Liver (tissue), 9 donors: ENCODE results near the gene CDH16. TPM values are rescaled to one million over a fixed set of nuclear protein-coding genes. Genes with fewer than 3 reads are reported as not detected.
A peak's percentile ranks its signal among the peaks of the same experiment; 100 is the strongest.

Experiments
- DNase-seq: peaks from one replicate; pipeline ENCODE4 v3.0.0-alpha.2; 2017; ENCODE audit warnings: low spot score
- H3K27ac ChIP-seq, 2 donors: one replicate each; pipeline ENCODE4 v1.7.0; 2013; ENCODE audit warnings: inconsistent platforms in 2 of 2, low read length in 2 of 2, control low read depth in 1 of 2, low read depth in 1 of 2, mild to moderate bottlenecking in 1 of 2
- H3K27me3 ChIP-seq, 4 donors: one replicate each; pipeline versions ENCODE4 v1.6.1 to v1.7.0; 2013; ENCODE audit warnings: low read length in 3 of 4, inconsistent platforms in 1 of 4, mild to moderate bottlenecking in 1 of 4, moderate library complexity in 1 of 4; ENCODE audit not compliant: control insufficient read depth in 4 of 4, insufficient read depth in 4 of 4
- H3K36me3 ChIP-seq, 4 donors: one replicate each; pipeline versions ENCODE4 v1.6.1 to v1.7.0; 2013; ENCODE audit warnings: low read length in 3 of 4, mild to moderate bottlenecking in 3 of 4, low read depth in 1 of 4, moderate library complexity in 1 of 4; ENCODE audit not compliant: control insufficient read depth in 4 of 4, insufficient read depth in 3 of 4
- H3K4me1 ChIP-seq, 4 donors: one replicate each; pipeline versions ENCODE4 v1.6.1 to v1.7.0; 2013; ENCODE audit warnings: low read length in 3 of 4, mild to moderate bottlenecking in 3 of 4, moderate library complexity in 1 of 4; ENCODE audit not compliant: control insufficient read depth in 4 of 4, insufficient read depth in 4 of 4
- H3K4me3 ChIP-seq, 3 donors: one replicate each; pipeline versions ENCODE4 v1.6.1 to v1.7.0; 2013; ENCODE audit warnings: low read length in 3 of 3, control low read depth in 1 of 3, low read depth in 1 of 3, mild to moderate bottlenecking in 1 of 3
- H3K9ac ChIP-seq, 2 donors: one replicate each; pipeline ENCODE4 v1.7.0; 2013; ENCODE audit warnings: low read length in 2 of 2, mild to moderate bottlenecking in 2 of 2, moderate library complexity in 2 of 2, control low read depth in 1 of 2, low read depth in 1 of 2
- H3K9me3 ChIP-seq, 4 donors: one replicate each; pipeline versions ENCODE4 v1.6.1 to v1.7.0; 2013; ENCODE audit warnings: low read length in 3 of 4; ENCODE audit not compliant: control insufficient read depth in 4 of 4
- EGR1 ChIP-seq, 2 donors: IDR thresholded peaks; 2 replicates each; pipeline ENCODE4 v1.6.1; 2016 to 2018; ENCODE audit warnings: antibody characterized with exemption in 2 of 2, low read depth in 2 of 2
- FOXA2 ChIP-seq: IDR thresholded peaks from 2 replicates; pipeline ENCODE4 v1.6.1; 2016; ENCODE audit warnings: antibody characterized with exemption
- GABPA ChIP-seq, 2 donors: IDR thresholded peaks in 1 of 2; conservative IDR thresholded peaks in 1 of 2; 2 replicates each; pipeline ENCODE4 v1.6.1; 2016; ENCODE audit warnings: antibody characterized with exemption in 2 of 2, mild to moderate bottlenecking in 1 of 2, moderate library complexity in 1 of 2
- HNF4A ChIP-seq, 2 donors: conservative IDR thresholded peaks; 2 replicates each; pipeline ENCODE4 v1.6.1; 2016; ENCODE audit warnings: antibody characterized with exemption in 2 of 2, mild to moderate bottlenecking in 2 of 2
- HNF4G ChIP-seq: IDR thresholded peaks from 2 replicates; pipeline ENCODE4 v1.6.1; 2016; ENCODE audit warnings: antibody characterized with exemption
- JUND ChIP-seq, 2 donors: IDR thresholded peaks; 2 replicates each; pipeline ENCODE4 v1.6.1; 2016; ENCODE audit warnings: antibody characterized with exemption in 2 of 2
- NR2F2 ChIP-seq: IDR thresholded peaks from 2 replicates; pipeline ENCODE4 v1.6.1; 2016; ENCODE audit warnings: antibody characterized with exemption
- RAD21 ChIP-seq, 2 donors: IDR thresholded peaks; 2 replicates each; pipeline ENCODE4 v1.6.1; 2016; ENCODE audit warnings: antibody characterized with exemption in 2 of 2, mild to moderate bottlenecking in 2 of 2
- REST ChIP-seq: IDR thresholded peaks from 2 replicates; pipeline ENCODE4 v1.6.1; 2016; ENCODE audit warnings: antibody characterized with exemption, mild to moderate bottlenecking
- RXRA ChIP-seq, 2 donors: IDR thresholded peaks; 2 replicates each; pipeline ENCODE4 v1.6.1; 2017 to 2018; ENCODE audit warnings: antibody characterized with exemption in 2 of 2, mild to moderate bottlenecking in 1 of 2
- SP1 ChIP-seq: IDR thresholded peaks from 2 replicates; pipeline ENCODE4 v1.6.1; 2018; ENCODE audit warnings: antibody characterized with exemption, mild to moderate bottlenecking
- TAF1 ChIP-seq: conservative IDR thresholded peaks from 2 replicates; pipeline ENCODE4 v1.6.1; 2016; ENCODE audit warnings: antibody characterized with exemption, mild to moderate bottlenecking
- YY1 ChIP-seq: IDR thresholded peaks from 2 replicates; pipeline ENCODE4 v1.6.1; 2016; ENCODE audit warnings: antibody characterized with exemption, mild to moderate bottlenecking
- WGBS: extraction: QIAGEN DNeasy Blood & Tissue Kit; methylation state at CpG from one replicate; pipeline ENCODE4 v1.1.7; 2013; 5-methylcytosine and 5-hydroxymethylcytosine counted together
- polyA plus RNA-seq, 2 donors: library from polyadenylated mRNA; stranded (reverse) in 1 of 2; unstranded in 1 of 2; fragments of 200-250 nt in 1 of 2; fragments of >200 nt in 1 of 2; fragmentation: Nextera tagmentation in 1 of 2; extraction: Ambion mirVana in 1 of 2; gene quantifications; one replicate each; pipeline versions ENCODE4 v1.2.1 to v1.2.3, GENCODE V29; 2013 to 2015
- total RNA-seq, 2 donors: library from RNA; depleted of rRNA; stranded (reverse); fragments of >200 nt; gene quantifications; one replicate each; pipeline ENCODE4 v1.2.3, GENCODE V29; 2014
- TF ChIP-seq, protein P1 (sequence below): IDR thresholded peaks from 2 replicates; pipeline ENCODE4 v1.6.1; 2016; ENCODE audit warnings: antibody characterized with exemption
- TF ChIP-seq, protein P2 (sequence below): IDR thresholded peaks from 2 replicates; pipeline ENCODE4 v1.6.1; 2016; ENCODE audit warnings: antibody characterized with exemption
- TF ChIP-seq, protein P3 (sequence below): IDR thresholded peaks from 2 replicates; pipeline ENCODE4 v1.6.1; 2016; ENCODE audit warnings: antibody characterized with exemption
- TF ChIP-seq, protein P4 (sequence below): fragments of 150-350 bp; IDR thresholded peaks from 2 replicates; pipeline ENCODE4 v1.5.1; 2017; ENCODE audit warnings: improper control_type of control experiment, low read depth, low read length; ENCODE audit not compliant: missing input control
- donor health status: healthy.
- donor health status: healthy.
- donor health status: healthy.
- donor health status: healthy.
- donor health status: healthy.

The CDH16 gene
- total and polyA plus RNA-seq, 4 donors: 0.56 TPM; not detected in 3

DNA sequence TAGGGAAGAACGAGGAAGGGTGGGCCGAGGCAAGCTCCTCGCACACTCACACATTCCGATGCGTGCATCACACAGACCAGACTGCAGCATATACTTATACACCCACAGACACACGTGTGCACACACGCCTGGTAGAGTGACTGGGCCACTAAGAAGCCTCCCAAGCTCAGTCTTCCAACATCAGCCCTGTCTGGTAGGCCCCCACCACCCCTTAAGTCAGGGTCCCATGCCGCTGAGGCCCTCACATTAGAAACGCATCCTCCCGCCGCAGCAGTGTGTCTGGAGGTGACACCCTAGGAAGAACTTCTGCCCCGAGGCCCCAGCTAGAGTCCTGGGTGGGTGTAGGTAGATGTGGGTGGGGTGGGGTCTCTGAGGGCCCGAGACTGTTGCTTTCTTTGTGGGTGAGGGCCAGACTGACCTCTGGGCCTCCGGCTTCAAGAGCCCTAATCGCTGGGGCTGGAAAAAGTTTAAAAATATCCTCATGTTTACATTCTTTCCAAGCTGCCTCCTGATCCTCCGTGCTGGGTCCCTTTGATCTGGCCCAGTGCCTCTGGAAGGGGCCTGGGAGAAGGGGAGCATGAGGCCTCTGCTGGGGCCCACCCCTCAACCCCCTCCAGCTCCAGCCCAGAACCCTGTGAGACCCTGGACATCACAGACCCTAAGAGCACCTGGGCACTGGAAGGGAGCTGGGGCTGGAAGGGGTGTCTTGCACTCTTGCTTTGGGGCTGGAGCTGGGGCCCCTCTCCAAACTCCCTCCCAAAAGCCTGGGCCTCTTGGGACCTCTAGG lies 13.6 kb downstream of the CDH16 start:
- Histone ChIP-seq H3K27ac (no peak overlapping the region), H3K4me3 (no peak overlapping the region), H3K9me3 (no peaks in the 10 kb centered on the region), H3K36me3 (no peaks in the 10 kb centered on the region), H3K4me1 (peaks cover 2 to 7% (median 4%) of the 10 kb centered on the region in 4 donors), H3K27me3 (no peaks in the 10 kb centered on the region), H3K9ac (no peak overlapping the region)
- 67% methylated on average over 16 of the region's 16 CpGs for WGBS
- DNase-seq: no peak
- TF ChIP-seq, protein P1, sequence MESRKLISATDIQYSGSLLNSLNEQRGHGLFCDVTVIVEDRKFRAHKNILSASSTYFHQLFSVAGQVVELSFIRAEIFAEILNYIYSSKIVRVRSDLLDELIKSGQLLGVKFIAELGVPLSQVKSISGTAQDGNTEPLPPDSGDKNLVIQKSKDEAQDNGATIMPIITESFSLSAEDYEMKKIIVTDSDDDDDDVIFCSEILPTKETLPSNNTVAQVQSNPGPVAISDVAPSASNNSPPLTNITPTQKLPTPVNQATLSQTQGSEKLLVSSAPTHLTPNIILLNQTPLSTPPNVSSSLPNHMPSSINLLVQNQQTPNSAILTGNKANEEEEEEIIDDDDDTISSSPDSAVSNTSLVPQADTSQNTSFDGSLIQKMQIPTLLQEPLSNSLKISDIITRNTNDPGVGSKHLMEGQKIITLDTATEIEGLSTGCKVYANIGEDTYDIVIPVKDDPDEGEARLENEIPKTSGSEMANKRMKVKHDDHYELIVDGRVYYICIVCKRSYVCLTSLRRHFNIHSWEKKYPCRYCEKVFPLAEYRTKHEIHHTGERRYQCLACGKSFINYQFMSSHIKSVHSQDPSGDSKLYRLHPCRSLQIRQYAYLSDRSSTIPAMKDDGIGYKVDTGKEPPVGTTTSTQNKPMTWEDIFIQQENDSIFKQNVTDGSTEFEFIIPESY: no peak
- TF ChIP-seq HNF4A (conservative IDR thresholded peaks at IDR 0.05) (no peak), GABPA (IDR thresholded peaks at IDR 0.05 in 1 of 2, conservative IDR thresholded peaks at IDR 0.05 in 1 of 2) (no peak), NR2F2 (peak; percentile 53), TAF1 (no peak), REST (no peak)
- TF ChIP-seq, protein P2, sequence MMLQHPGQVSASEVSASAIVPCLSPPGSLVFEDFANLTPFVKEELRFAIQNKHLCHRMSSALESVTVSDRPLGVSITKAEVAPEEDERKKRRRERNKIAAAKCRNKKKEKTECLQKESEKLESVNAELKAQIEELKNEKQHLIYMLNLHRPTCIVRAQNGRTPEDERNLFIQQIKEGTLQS: no peak
- TF ChIP-seq, protein P3, sequence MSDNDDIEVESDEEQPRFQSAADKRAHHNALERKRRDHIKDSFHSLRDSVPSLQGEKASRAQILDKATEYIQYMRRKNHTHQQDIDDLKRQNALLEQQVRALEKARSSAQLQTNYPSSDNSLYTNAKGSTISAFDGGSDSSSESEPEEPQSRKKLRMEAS: no peak

- H3K4me3 ChIP-seq: no peak overlapping the region
- peaks cover 3 to 13% (median 10%) of the 10 kb centered on the region in 4 donors for H3K4me1 ChIP-seq
- 90% methylated on average over 13 of the region's 13 CpGs for WGBS
- H3K27ac ChIP-seq: no peak overlapping the region
- no peaks in the 10 kb centered on the region for H3K27me3 ChIP-seq
- DNase-seq: no peak
- H3K9me3 ChIP-seq: no peaks in the 10 kb centered on the region
- no peaks in the 10 kb centered on the region for H3K36me3 ChIP-seq
- H3K9ac ChIP-seq: no peak overlapping the region
- TF ChIP-seq SP1 (no peak), TAF1 (no peak), JUND (IDR thresholded peaks at IDR 0.05) (no peak), RXRA (IDR thresholded peaks at IDR 0.05) (no peak), REST (no peak), YY1 (no peak), GABPA (IDR thresholded peaks at IDR 0.05 in 1 of 2, conservative IDR thresholded peaks at IDR 0.05 in 1 of 2) (no peak), EGR1 (IDR thresholded peaks at IDR 0.05; ENCODE audit: low read depth in 2 of 2) (no peak), HNF4G (no peak), RAD21 (IDR thresholded peaks at IDR 0.05) (no peak), FOXA2 (no peak)
- TF ChIP-seq, protein P2: no peak
- TF ChIP-seq, protein P4, sequence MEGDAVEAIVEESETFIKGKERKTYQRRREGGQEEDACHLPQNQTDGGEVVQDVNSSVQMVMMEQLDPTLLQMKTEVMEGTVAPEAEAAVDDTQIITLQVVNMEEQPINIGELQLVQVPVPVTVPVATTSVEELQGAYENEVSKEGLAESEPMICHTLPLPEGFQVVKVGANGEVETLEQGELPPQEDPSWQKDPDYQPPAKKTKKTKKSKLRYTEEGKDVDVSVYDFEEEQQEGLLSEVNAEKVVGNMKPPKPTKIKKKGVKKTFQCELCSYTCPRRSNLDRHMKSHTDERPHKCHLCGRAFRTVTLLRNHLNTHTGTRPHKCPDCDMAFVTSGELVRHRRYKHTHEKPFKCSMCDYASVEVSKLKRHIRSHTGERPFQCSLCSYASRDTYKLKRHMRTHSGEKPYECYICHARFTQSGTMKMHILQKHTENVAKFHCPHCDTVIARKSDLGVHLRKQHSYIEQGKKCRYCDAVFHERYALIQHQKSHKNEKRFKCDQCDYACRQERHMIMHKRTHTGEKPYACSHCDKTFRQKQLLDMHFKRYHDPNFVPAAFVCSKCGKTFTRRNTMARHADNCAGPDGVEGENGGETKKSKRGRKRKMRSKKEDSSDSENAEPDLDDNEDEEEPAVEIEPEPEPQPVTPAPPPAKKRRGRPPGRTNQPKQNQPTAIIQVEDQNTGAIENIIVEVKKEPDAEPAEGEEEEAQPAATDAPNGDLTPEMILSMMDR: no peak
These were observed 14.2 kb downstream of the CDH16 start for GRCh38 chr16:66904428-66904845.
